Colon (tissue), 2 donors: ENCODE results near the gene PLXNA4.
"Not testable (repeated sequence)": the region's sequence is repeated elsewhere in the genome, so short reads cannot be mapped to it uniquely, and the experiment has no call there.

Experiments
- FAIRE-seq: peaks from 2 replicates; lab custom pipeline; 2012; peaks lifted over from hg19 to GRCh38; lab: Jason Lieb, UNC
- donor health status: control.
- donor health status: control.

PLXNA4 gene

GRCh38 chr7:132416395-132416794, 159.9 kb downstream of the PLXNA4 start:
- no peak for FAIRE-seq

- no peak for FAIRE-seq
These were observed 161.0 kb downstream of the PLXNA4 start for GRCh38 chr7:132415259-132415658.

GRCh38 chr7:132414857-132415256, 161.4 kb downstream of the PLXNA4 start:
- no peak for FAIRE-seq

- no peak for FAIRE-seq
These were observed 163.8 kb downstream of the PLXNA4 start for GRCh38 chr7:132412435-132412834.

- FAIRE-seq: no peak
These were observed 165.3 kb downstream of the PLXNA4 start for GRCh38 chr7:132410861-132411541.

- FAIRE-seq: no peak
These were observed 165.9 kb downstream of the PLXNA4 start for GRCh38 chr7:132410385-132410784.

GRCh38 chr7:132407764-132408163, 168.5 kb downstream of the PLXNA4 start:
- FAIRE-seq: no peak

GRCh38 chr7:132406039-132406438, 170.2 kb downstream of the PLXNA4 start:
- FAIRE-seq: no peak

GRCh38 chr7:132404261-132404660, 172.0 kb downstream of the PLXNA4 start:
- FAIRE-seq: no peak

- no peak for FAIRE-seq
These were observed 172.7 kb downstream of the PLXNA4 start for GRCh38 chr7:132403465-132404110.

GRCh38 chr7:132402751-132403245, 173.5 kb downstream of the PLXNA4 start:
- FAIRE-seq: no peak

- FAIRE-seq: no peak
These were observed 174.2 kb downstream of the PLXNA4 start for GRCh38 chr7:132402096-132402495.

- no peak for FAIRE-seq
These were observed 175.6 kb downstream of the PLXNA4 start for GRCh38 chr7:132400561-132401142.

GRCh38 chr7:132399367-132399766, 176.9 kb downstream of the PLXNA4 start:
- FAIRE-seq: no peak

GRCh38 chr7:132398253-132398925, 177.9 kb downstream of the PLXNA4 start:
- no peak for FAIRE-seq

- FAIRE-seq: no peak
These were observed 179.2 kb downstream of the PLXNA4 start for GRCh38 chr7:132397070-132397469.

GRCh38 chr7:132395361-132395760, 180.9 kb downstream of the PLXNA4 start:
- no peak for FAIRE-seq

- no peak for FAIRE-seq
These were observed 181.7 kb downstream of the PLXNA4 start for GRCh38 chr7:132394283-132395198.

GRCh38 chr7:132393789-132394261, 182.4 kb downstream of the PLXNA4 start:
- FAIRE-seq: no peak

GRCh38 chr7:132392713-132393112, 183.6 kb downstream of the PLXNA4 start:
- FAIRE-seq: no peak

GRCh38 chr7:132390705-132391104, 185.6 kb downstream of the PLXNA4 start:
- no peak for FAIRE-seq

GRCh38 chr7:132390049-132390448, 186.2 kb downstream of the PLXNA4 start:
- FAIRE-seq: not testable (repeated sequence)
